HG02870 (cell line): ENCODE measurements around the gene FOSB.

Experiments used
- ATAC-seq: cut with Tn5 transposase; IDR thresholded peaks from one replicate; pipeline ENCODE4 v1.9.1; 2021; ENCODE audit warnings: mild to moderate bottlenecking, moderate library complexity; ENCODE audit not compliant: unreplicated experiment

Gene FOSB

DNA sequence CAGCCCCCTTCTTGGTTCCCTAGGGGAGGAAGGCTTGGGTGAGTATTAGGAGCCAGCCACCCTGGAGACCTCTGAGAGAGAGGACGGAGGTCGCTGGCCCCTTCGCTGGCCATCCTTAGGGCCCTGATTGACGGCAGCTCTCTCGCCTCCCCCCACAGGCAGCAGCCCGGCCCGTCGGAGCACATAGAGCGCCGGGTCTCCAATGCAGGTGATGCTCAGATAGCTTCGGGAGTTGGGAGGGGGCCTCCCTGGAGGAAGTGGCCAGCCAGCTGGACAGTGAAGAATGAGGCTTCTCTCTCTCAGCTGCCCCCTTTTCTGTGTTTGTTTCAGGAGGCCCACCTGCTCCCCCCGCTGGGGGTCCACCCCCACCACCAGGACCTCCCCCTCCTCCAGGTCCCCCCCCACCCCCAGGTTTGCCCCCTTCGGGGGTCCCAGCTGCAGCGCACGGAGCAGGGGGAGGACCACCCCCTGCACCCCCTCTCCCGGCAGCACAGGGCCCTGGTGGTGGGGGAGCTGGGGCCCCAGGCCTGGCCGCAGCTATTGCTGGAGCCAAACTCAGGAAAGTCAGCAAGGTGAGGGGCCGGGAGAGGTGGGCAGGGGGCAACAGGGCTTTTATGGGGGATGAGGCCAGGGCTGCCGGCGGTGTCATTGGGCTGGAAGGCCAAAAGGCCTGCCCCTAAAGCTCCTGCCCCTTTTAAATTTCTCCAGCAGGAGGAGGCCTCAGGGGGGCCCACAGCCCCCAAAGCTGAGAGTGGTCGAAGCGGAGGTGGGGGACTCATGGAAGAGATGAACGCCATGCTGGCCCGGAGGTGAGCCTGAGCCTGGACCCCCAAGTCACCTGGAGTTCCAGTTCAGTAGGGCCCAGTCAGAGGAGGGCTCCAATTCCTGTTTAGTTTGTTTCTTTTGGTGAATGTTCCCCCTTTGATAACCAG lies 54.5 kb downstream of the FOSB start:
- no peak for ATAC-seq

GRCh38 chr19:45523642-45524256 lies 56.0 kb downstream of the FOSB start:
- peak; percentile 66 for ATAC-seq

- no peak for ATAC-seq
Measured at GRCh38 chr19:45524575-45525129, 56.9 kb downstream of the FOSB start.
